NCI-H510A treated with DMSO at 0.1 percent for 48 hours (cell line): ENCODE results near the gene NLGN1.

ENCODE experiments used
- DNase-seq: peaks from one replicate; lab custom pipeline; 2025; lab: John Stamatoyannopoulos, UW

NLGN1 gene

GRCh38 chr3:173639098-173639497 lies 241.6 kb downstream of the NLGN1 start:
- no peak for DNase-seq

GRCh38 chr3:173641696-173642095 lies 244.2 kb downstream of the NLGN1 start:
- no peak for DNase-seq

- no peak for DNase-seq
Measured at GRCh38 chr3:173644086-173645082, 246.8 kb downstream of the NLGN1 start.

DNA sequence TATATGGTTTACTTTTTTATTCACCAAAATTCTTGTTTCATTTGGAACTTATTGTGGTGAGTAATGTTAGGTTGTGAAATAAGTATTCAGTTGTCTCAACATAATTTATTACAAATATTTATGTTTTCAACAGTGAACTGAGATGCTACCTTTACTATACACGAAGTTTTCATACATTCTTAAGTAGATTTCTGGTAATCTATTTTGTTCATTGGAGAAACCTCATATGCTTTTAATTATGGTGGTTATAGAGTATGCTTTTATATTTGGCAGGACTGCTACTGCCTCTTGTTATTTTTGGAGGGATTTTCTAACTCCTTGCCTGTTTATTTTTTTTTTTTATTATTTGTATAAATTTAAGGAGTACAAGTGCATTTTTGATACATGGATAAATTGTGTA lies 253.1 kb downstream of the NLGN1 start:
- DNase-seq: no peak

DNA sequence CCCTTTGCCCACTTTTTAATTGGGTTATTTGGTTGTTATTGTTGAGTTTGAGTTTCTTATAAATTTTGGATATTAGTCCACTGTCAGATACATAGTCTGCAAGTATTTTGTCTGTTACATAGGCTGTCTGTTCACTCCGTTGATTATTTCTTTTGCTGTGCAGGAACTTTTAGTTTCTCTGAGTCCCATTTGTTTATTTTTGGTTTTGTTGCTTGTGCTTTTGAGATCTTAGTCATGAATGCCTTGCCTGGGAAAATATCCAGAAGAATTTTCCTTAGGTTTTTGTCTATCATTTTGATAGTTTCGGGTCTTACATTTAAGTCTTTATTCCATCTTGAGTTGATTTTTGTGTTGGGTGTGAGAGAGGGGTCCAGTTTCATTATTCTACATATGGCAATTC lies 254.5 kb downstream of the NLGN1 start:
- DNase-seq: no peak

DNA sequence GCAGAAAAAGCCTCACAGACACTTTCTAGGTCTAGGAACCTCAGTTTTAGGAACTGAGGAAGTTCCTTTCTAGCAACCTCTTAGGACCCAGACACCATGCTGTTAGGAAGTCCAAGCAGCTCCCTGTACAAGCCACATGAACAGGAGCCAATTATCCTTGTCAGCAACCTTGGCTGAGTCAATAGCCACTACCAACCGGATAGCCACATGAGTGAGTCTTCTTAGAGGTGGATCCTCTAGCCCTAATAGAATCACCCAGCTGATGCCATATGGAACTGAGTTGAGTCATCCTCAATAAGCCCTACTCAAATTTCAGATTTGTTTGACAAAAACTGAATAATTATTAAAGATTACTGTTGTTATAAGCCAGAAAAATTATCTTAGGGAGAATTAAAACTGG lies 256.2 kb downstream of the NLGN1 start:
- DNase-seq: no peak

- DNase-seq: no peak
Measured at GRCh38 chr3:173659972-173660371, 262.4 kb downstream of the NLGN1 start.

GRCh38 chr3:173660645-173661299 lies 263.2 kb downstream of the NLGN1 start:
- no peak for DNase-seq

DNA sequence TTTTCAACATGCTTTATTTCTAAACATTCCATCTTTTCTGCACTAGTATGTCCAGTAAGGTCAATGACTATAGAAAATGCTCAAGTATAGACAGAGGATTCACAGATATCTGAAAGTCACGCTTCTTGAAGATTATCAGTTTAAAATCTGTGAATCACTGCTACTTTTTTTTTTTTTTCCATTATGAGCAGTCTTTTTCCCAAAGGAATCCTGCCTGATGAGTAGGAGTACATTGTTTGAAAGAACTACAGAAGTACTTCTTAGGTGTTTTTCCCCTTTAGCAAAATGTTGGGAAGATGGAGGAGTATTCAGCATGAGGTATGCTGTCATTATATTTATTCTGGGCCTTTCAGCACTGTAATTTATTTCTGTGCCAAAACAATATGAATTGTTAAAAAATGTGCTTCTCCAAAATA lies 266.2 kb downstream of the NLGN1 start:
- DNase-seq: no peak

- DNase-seq: no peak
Measured at GRCh38 chr3:173676094-173676493, 278.6 kb downstream of the NLGN1 start.

- DNase-seq: no peak
Measured at GRCh38 chr3:173681188-173681678, 283.7 kb downstream of the NLGN1 start.

GRCh38 chr3:173685456-173685855 lies 287.9 kb downstream of the NLGN1 start:
- no peak for DNase-seq

GRCh38 chr3:173688216-173688842 lies 290.8 kb downstream of the NLGN1 start:
- no peak for DNase-seq

DNA sequence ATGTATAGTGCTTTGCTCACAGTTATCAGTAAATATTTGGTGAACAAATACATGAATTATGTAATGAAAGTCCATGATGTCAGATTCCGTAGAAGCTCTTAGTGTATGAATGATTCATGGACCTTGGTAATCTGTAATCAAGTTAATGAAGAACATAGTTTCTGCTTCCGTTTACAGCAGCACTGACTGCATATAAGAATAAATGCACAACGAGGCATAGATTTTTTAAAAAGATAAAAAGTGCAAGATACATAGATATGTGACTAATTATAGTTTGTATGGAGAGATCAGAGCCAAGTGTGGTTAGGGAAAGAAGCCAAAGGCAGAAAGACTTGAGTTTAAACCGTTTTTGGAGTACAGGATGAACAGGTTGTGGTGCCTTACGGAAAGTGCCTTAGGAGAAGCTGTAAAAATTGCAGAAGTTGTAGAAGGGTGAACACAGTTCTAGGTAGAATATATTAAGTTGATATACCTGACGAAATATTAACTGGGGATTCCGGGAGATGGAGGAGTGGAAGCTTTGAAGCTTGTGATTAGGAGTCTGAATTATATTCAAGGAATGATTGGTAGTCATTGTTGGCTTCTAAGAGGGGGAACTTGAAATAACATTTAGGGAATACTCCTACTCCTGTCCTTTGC lies 293.1 kb downstream of the NLGN1 start:
- DNase-seq: no peak

GRCh38 chr3:173699353-173699752 lies 301.8 kb downstream of the NLGN1 start:
- DNase-seq: no peak

- DNase-seq: no peak
Measured at GRCh38 chr3:173700336-173700735, 302.8 kb downstream of the NLGN1 start.

GRCh38 chr3:173702561-173702960 lies 305.0 kb downstream of the NLGN1 start:
- DNase-seq: no peak

DNA sequence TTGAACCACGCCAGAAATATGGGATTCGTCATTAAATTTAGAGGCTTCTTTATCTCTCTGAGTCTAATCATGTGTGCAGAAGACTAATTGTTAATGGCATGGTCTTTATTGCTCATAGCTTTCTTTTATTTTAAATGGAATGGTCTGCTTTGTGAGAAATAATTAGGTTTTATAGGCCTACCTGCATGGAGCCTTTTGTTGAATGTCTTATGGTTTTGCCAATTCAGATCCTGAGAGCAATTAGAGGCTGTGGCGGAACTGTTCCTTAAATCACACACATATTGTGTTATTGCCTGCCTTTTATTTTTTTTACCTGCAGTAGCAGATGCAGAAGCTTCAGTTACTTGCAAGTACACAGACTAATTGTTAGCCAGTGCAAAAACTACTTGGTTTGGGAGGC lies 306.2 kb downstream of the NLGN1 start:
- DNase-seq: no peak

DNA sequence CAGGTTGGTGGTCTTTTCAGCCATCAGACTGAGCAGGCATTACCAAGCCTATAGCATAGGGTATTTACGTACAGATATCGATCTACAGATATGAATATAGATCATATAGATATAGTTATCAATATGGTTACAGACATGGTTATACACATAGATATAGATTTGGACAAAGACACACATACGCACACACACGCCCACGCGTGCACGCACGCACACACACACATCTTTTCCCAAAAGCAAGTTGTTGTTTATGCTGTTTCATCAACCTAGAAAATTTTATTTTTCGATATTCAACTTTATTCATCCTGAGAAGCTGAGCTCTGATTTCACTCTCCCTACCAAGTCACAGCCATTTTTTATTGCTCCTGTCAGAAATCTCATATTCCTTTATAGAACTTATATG lies 309.1 kb downstream of the NLGN1 start:
- no peak for DNase-seq

DNA sequence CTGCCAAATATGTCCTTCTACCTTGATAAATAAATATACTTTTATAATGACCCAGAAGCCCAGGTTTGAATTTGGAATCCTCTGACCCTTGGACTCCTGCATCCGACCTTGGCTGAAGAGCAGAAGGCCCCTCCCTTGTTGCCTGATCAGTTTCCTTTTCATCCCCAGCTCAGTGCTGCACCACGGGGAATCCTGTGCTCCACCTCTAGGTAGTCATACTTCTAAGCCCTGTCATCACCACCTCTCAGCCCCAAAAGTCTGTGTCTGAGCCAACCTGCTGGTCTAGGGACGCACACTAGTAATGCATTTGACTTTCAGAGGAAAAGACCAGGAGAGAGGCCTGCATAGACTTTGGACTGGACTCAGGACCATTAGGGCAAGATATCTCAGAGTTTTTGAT lies 310.6 kb downstream of the NLGN1 start:
- no peak for DNase-seq

DNA sequence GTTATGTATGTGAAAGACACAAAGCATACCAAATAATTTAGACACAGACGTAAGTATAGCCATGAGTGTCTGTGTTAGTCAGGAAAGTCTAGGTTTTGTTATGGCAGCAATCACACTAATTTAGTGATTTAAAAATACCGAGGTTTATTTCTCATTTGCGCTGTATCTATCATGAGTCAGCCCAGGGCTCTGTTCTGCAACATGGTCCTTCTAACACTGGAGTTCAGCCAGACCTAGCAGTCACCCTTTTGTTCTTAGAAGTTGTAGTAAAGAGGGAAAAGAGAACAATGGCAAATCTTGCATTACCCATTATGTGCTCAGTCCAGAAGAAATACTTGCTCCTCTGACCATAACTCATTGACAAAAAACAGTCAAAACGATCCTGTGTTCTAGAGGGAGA lies 311.5 kb downstream of the NLGN1 start:
- no peak for DNase-seq

GRCh38 chr3:173711619-173712018 lies 314.1 kb downstream of the NLGN1 start:
- no peak for DNase-seq
